ENCODE measurements around the gene WDR89.

DNA sequence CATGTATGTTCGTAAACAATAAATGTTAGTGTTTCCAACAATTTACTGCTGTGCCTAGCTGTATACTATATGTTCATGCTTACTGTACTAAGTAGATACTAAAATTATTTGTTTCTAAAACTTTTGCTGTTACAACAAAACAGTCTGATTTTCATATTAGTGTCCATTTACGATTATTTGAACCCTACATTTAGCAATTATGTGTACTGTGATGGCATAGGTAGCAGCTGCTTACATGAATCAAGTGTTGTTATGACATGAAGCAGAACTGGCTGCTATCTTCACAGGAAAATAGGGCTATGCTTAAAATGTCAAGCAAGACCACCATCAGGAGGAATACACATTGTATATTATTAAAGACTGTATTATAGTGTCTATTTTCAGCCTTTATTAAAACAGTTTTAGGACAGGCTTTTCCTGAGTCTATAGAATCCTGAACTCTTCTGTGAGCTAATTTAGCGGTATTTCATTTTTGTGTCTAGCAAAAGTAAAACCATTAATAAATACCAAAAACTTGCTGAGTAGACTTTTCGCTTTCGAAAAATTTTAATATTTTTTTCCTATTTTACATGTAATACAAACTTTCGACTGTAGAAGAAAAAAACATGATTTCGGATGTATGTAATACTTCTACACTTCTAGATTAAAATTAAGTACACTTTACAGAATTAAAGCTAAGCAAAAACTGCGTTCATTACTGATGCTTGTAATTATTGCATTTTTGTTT is 1.1 kb upstream of the WDR89 start:
- TF ChIP-seq, protein P1, sequence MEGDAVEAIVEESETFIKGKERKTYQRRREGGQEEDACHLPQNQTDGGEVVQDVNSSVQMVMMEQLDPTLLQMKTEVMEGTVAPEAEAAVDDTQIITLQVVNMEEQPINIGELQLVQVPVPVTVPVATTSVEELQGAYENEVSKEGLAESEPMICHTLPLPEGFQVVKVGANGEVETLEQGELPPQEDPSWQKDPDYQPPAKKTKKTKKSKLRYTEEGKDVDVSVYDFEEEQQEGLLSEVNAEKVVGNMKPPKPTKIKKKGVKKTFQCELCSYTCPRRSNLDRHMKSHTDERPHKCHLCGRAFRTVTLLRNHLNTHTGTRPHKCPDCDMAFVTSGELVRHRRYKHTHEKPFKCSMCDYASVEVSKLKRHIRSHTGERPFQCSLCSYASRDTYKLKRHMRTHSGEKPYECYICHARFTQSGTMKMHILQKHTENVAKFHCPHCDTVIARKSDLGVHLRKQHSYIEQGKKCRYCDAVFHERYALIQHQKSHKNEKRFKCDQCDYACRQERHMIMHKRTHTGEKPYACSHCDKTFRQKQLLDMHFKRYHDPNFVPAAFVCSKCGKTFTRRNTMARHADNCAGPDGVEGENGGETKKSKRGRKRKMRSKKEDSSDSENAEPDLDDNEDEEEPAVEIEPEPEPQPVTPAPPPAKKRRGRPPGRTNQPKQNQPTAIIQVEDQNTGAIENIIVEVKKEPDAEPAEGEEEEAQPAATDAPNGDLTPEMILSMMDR (conservative IDR thresholded peaks at IDR 0.05; ENCODE audit: low read depth in 2 of 2), result no peak
- no peak for TF ChIP-seq POLR2AphosphoS5 (IDR thresholded peaks at IDR 0.05; ENCODE audit: low read depth)

Data from GM23338 (cell line).